Endothelial cell of hepatic sinusoid (primary cell): ENCODE data around the gene RNF39.

Experiments used
- in situ Hi-C: cut with HindIII; loops from 2 replicates; pipeline ENCODE4 v1.10.0; 2017; ENCODE audit warnings: low sequenced_read_pairs

RNF39 gene

GRCh38 chr6:30097902-30098768 is 22.6 kb upstream of the RNF39 start:
- in situ Hi-C loops: loop anchor here (10.0 kb wide), 1 partner anchor 57 kb away; no protein-coding TSS in a partner anchor

- in situ Hi-C loops: loop anchor here (10.0 kb wide), 1 partner anchor 58 kb away; no protein-coding TSS in a partner anchor
These were observed 21.3 kb upstream of the RNF39 start for GRCh38 chr6:30096829-30097228.

DNA sequence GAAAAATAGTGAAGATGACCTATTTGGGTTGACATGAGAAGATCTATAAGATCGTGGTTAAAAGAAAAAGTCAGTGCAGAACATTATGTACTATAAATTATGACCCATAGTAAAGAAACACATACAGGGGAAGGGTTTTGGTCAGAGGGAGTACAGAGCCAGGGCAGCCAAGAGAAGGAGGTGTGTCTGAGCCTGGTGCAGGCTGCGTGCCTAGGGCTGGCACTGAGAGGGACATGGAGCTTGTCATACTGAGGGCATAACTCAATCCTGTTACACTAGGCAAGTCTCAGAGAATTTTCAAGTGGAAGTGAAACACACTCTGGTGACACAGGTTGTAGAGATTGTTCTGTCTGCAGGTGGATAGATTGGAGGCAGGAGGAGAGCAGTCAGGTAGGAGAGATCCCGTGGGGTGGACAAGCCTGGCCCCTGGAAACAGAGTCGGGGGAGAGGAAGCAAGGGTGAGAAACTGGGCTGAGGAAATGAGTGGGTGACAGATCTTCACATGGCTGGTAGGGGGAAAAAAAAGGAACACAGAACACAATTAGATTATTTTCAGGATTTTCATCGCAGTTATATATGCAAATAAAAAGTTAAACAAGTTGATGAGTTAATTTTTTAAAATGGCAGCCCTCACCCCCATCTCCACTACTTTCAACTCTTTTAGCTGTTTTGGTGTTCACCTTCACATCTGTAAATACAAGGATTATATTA is 18.5 kb upstream of the RNF39 start:
- in situ Hi-C loops: loop anchor here (10.0 kb wide), 1 partner anchor 61 kb away; no protein-coding TSS in a partner anchor

GRCh38 chr6:30092852-30093543 is 17.4 kb upstream of the RNF39 start:
- in situ Hi-C loops: loop anchor here (10.0 kb wide), 1 partner anchor 62 kb away; no protein-coding TSS in a partner anchor

DNA sequence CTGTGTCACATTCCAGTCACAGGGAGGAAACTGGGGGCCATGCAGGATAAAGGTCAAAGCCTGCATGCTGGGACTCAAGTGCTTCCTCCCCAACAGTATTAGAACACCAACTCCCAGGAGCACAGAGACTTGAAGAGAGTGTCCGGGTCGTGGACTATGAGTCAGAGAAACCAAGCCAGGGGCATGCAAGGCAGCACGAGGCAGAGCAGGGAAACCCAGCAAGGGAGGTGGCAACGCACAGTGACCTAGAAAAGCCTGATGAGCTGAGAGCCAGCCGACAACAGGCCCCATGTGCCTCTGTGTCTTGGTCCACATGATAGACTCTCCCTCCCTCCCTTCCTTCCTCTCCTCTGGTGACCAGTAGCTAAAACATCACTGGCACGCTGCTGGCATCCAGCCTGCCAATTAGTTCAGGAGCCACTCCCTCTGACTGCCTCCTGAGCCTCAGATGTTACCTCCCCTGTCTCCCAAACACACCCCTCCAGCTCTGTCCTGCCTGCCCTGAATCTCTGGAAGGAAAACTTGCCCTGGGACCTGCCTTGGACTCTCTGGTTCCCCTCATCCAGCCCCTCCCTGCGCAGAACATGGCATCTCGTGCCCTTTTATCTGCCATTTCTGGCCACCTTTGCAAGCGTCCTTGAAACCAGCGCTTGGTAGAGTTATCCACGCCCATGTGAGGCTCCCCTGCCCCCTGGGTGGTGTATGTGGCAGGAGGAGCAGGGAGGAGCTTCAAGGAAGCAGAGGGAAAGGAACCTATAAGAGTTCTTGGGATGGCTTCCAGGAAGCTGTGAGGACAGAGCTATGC is 16.2 kb upstream of the RNF39 start:
- in situ Hi-C loops: loop anchor here (10.0 kb wide), 1 partner anchor 63 kb away; no protein-coding TSS in a partner anchor

- in situ Hi-C loops: no loop called here
These were observed 12.3 kb upstream of the RNF39 start for GRCh38 chr6:30087876-30088275.

DNA sequence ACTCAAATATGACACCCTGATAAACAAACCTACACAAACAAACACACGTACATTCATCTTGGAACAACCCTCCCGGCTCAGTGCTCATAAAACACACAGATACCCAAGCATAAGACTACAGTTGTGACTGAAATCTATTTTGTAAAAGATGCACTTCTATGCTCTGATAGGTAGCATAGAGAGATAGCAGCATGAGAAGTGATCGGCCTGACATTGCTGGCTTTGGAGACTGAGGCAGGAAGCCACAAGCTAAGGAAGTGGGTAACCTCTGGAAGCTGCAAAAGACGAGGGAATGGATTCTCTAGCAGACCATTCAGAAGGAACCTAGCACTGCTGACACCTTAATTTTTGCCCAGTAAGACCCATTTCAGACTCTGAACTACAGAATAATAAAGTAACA is 1.6 kb upstream of the RNF39 start:
- in situ Hi-C loops: no loop called here

- in situ Hi-C loops: no loop called here
These were observed 492 bp upstream of the RNF39 start for GRCh38 chr6:30075790-30076732.

DNA sequence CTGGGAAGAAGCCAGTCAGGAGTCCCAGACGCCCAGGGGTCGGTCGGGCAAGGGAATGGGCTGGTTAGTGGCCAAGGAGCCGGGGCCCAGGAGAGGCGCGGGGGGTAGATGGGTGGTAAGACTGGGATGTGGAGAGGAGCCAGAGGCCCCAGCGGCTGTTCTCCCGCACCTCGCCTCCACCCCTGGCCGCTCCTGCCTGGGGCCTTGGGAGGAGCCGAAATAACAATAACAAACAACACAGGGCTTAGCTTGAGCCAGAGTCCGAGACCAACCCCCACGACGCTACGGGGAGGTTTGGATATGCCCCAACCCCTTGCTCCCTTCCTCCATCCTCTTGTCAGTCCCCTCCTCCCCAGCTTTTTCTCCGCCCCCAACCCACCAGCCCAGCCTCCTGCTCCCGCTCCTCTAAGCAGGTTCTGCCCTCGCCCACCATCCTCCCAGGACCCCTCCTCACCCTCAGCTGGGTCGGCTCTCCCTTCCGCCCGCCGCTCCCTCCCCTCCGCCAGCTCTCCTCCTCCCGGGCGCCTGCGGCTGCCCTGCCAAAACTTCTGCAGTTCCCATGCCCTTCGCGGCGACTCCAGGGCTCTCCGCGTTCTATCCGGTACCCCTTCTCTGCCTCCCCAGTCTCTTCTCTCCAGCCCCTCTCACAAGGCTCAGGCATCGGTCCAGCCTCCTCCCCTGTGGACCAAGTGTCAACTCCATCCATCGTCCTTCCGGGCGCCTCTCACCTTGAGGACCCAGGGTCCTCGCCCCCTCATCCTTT is 1.1 kb downstream of the RNF39 start:
- in situ Hi-C loops: no loop called here

- in situ Hi-C loops: no loop called here
These were observed 1.9 kb downstream of the RNF39 start for GRCh38 chr6:30073489-30074235.

DNA sequence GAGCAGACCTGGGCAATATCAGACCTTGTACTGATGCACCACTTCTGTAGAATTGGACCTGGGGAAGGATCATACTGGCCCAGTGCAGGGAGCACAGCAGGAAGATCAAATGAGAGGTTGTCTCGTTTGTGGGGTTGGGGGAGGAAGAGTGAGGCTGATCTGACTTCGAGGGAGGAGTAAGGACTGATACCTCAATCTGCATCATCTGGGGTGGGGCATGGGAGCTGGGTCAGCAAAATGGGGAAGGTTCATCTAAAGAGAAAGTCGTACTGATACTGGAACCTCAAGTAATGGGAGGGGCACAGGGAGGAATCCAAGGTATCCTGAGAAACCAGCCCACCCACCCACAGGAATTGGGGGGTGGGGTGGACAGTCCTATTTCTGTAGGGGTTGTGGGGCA is 3.7 kb downstream of the RNF39 start:
- in situ Hi-C loops: no loop called here

- in situ Hi-C loops: no loop called here
These were observed 4.3 kb downstream of the RNF39 start for GRCh38 chr6:30071081-30071818.

DNA sequence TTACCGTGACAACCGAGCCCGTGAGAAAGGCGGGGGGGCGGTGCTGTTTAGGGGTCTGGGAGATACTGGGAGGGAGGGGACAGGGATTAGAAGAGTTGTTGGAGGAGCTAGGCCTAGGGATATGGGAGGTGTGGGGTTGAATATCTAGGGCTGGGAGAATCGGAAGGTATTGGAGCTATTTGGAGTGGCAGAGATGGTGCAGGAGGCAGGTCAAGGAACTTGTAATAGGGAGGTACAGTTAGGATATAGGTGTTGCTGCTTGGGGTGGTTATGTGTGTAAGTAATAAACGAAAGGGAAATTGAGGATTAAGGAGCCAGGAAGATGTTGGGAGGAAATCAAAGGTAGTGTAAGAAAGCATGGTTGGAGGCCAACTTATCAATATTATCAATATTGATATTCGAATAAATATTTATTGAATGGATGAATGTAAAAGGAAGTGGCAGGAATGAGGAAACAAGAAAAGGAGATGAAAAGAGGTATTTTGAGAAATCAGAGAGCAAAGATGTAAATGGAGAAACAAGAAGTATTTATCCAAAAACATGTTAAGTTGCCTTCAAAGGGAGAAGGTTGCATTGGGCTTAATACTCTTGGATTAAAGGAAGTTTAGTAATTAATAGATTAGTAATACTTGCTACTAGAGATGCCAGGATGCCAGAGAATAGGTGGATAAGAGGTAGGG is 8.0 kb downstream of the RNF39 start:
- in situ Hi-C loops: no loop called here

GRCh38 chr6:30066577-30067459 is 8.8 kb downstream of the RNF39 start, which contains the start of gene PPP1R11:
Gene PPP1R11, plus strand, starts transcription at chr6:30067198. Its CDS starts 213 bp downstream, at chr6:30067411.
- in situ Hi-C loops: no loop called here

DNA sequence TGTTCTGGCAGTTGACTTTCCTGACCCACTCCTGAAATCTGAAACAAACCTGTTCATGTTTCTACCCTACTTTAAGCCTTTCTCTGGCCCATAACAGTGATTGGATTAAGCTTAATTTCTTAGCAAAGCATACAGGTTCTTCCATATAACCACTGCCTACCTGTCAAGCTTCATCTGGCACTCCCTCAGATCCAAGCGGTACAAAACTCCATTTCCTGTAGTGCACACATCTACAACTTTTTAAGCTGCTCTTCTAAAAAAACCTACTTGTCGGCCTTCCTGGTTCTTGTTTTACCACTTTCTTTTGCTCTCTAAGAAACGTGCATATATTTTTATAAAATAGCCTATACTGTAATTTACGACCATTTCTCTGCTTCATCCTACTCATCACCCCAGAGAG is 9.5 kb downstream of the RNF39 start:
- in situ Hi-C loops: no loop called here

- in situ Hi-C loops: no loop called here
These were observed 12.3 kb downstream of the RNF39 start for GRCh38 chr6:30063315-30063714.
